GM12873 (cell line): ENCODE measurements around the gene CCDC138.

Experiments
- CTCF ChIP-seq: IDR thresholded peaks from 2 replicates; pipeline ENCODE4 v1.5.1; 2012; ENCODE audit warnings: low read depth, mild to moderate bottlenecking, moderate library complexity, low read length, control low read depth; ENCODE audit not compliant: insufficient read depth; ENCODE audit errors: missing control alignments

The CCDC138 gene

DNA sequence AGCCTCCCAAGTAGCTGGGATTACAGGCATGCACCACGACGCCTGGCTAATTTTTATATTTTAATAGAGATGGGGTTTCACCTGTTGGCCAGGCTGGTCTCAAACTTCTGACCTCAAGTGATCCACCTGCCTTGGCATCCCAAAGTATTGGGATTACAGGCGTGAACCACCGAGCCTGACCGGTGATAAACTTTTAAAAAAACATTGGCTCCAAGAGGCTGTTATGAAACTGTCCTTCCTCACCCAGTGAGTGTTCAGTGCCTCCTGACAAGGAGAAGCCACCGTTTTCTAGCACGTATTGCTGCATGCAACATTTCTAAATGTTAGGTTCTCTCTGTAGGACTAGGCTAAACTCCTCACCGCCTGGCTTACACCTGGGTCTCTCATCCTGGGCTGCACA lies 139.2 kb downstream of the CCDC138 start:
- TF ChIP-seq CTCF: no peak
